Activated B cell treated with CpG ODN at 0.5 μM for 24 hours (primary cell): Measurements from ENCODE around the gene VWA8. TPM values are rescaled to one million over a fixed set of nuclear protein-coding genes. Genes with fewer than 3 reads are reported as not detected.

Experiments
- ATAC-seq: fragments of 200-7000 bp; cut with Tn5 transposase; one replicate; pipeline ENCODE4 v1.10.0; 2021; ENCODE audit warnings: low read depth, mild to moderate bottlenecking, moderate library complexity
- CTCF ChIA-PET: fragments of 350-600 bp; sonication (Branson Sonifier 250); formaldehyde crosslinking; loops from one replicate; lab custom pipeline; 2021; ENCODE audit warnings: antibody characterized with exemption; lab: Charles Lee
- POLR2A ChIA-PET: fragments of 350-600 bp; sonication (Branson Sonifier 250); formaldehyde crosslinking; loops from one replicate; lab custom pipeline; 2021; ENCODE audit warnings: antibody characterized with exemption; lab: Charles Lee
- DNase-seq: peaks from one replicate; pipeline ENCODE4 v3.0.0; 2022
- H3K27ac Mint-ChIP-seq: one replicate; pipeline ENCODE4 v1.8.0; 2020; ENCODE audit warnings: mixed read lengths
- H3K27me3 Mint-ChIP-seq: one replicate; pipeline ENCODE4 v1.8.0; 2021; ENCODE audit warnings: mixed read lengths
- H3K36me3 Mint-ChIP-seq: one replicate; pipeline ENCODE4 v1.8.0; 2021; ENCODE audit warnings: low read depth, mixed read lengths
- H3K4me1 Mint-ChIP-seq: one replicate; pipeline ENCODE4 v1.8.0; 2021; ENCODE audit warnings: mixed read lengths
- H3K4me3 Mint-ChIP-seq: one replicate; pipeline ENCODE4 v1.8.0; 2020; ENCODE audit warnings: mild to moderate bottlenecking, mixed read lengths
- H3K9me3 Mint-ChIP-seq: one replicate; pipeline ENCODE4 v1.8.0; 2020; ENCODE audit warnings: mixed read lengths
- CTCF ChIP-seq: fragments of 200-600 bp; IDR thresholded peaks from one replicate; pipeline ENCODE4 v1.8.0; 2022; ENCODE audit warnings: antibody characterized with exemption, mild to moderate bottlenecking
- intact Hi-C: fragments of 100-400 bp; cut with micrococcal nuclease; formaldehyde crosslinking; loops from one replicate; pipeline ENCODE4 v1.15.1; 2024
- total RNA-seq: library from RNA; stranded (reverse); gene quantifications from 2 replicates; pipeline ENCODE4 v1.2.3, GENCODE V29; 2022

VWA8 gene
- total RNA-seq, 1 donor from 2014 or later: 21.7 TPM

DNA sequence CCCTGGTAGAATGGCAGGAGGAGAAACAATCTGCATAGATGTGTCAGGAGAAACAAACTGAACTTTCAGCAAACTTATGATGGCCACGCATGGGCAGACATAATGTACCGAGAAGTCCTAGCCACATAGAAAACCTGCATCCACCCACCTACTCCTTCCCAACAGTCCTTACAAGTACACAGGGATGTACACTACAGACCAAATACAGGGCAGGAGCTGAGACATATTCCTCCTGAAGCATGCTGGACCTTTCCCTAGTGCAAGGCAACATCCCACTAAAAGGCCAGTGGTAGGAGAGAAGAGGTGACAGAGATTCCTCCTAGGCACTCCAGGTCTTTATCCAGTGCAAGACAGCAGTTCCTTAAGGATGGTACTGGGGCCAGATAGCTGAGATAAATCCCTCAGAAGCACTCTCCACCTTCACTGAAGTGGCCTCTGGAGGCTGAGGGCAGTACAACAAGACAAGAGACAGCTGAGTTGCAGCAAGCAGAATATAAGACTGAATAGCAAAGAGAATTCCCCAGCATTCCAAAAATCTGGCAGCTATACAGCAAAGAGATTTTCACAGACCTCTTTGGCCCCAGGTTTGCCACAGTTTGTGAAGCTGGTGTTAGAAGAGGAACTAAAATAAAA is 18.3 kb downstream of the VWA8 start:
- DNase-seq: no peak
- no peak overlapping the region for H3K27ac Mint-ChIP-seq
- H3K4me3 Mint-ChIP-seq: no peak overlapping the region
- intact Hi-C loops: no loop called here
- H3K4me1 Mint-ChIP-seq: no peaks in the 10 kb centered on the region
- no peak for TF ChIP-seq CTCF
- ChIA-PET POLR2A (no interaction called here), CTCF (no interaction called here)
- no peaks in the 10 kb centered on the region for H3K27me3 Mint-ChIP-seq
- peaks cover 38% of the 10 kb centered on the region for H3K36me3 Mint-ChIP-seq
- no peak for ATAC-seq
- peaks cover 19% of the 10 kb centered on the region for H3K9me3 Mint-ChIP-seq

DNA sequence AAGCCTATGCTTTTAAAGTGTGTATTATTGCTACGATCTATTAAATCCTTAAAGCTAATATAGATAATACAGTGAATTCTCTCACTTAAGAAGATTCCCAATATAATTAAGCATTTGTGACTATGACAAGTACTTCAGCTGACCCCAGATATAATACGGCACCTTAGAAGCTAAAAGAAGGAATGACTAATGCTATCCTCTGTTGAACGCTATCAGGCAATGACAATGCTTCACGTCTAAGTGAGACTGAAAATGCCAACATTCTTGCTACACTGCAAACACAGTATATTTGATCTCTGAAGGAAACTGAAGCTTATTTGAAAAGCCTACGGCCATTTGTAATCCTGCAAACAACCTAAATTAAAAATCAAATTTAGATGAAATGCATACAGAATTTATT is 19.7 kb downstream of the VWA8 start:
- intact Hi-C loops: no loop called here
- ChIA-PET POLR2A (no interaction called here), CTCF (interaction anchor here (0.6 kb wide), 1 partner anchor 65 kb away, joined by 3 read pairs; no protein-coding TSS in a partner anchor)
- peaks cover 10% of the 10 kb centered on the region for H3K9me3 Mint-ChIP-seq
- H3K36me3 Mint-ChIP-seq: peaks cover 35% of the 10 kb centered on the region
- DNase-seq (no peak), ATAC-seq (no peak)
- no peak for TF ChIP-seq CTCF
- no peak overlapping the region for H3K27ac Mint-ChIP-seq
- no peak overlapping the region for H3K4me3 Mint-ChIP-seq
- no peaks in the 10 kb centered on the region for H3K4me1 Mint-ChIP-seq
- no peaks in the 10 kb centered on the region for H3K27me3 Mint-ChIP-seq

GRCh38 chr13:41939398-41939797 is 21.5 kb downstream of the VWA8 start:
- H3K36me3 Mint-ChIP-seq: peaks cover 27% of the 10 kb centered on the region
- no peaks in the 10 kb centered on the region for H3K4me1 Mint-ChIP-seq
- DNase-seq (no peak), ATAC-seq (no peak)
- POLR2A ChIA-PET: no interaction called here
- CTCF ChIA-PET: no interaction called here
- TF ChIP-seq CTCF: no peak
- no peaks in the 10 kb centered on the region for H3K27me3 Mint-ChIP-seq
- no peak overlapping the region for H3K4me3 Mint-ChIP-seq
- no peaks in the 10 kb centered on the region for H3K9me3 Mint-ChIP-seq
- no peak overlapping the region for H3K27ac Mint-ChIP-seq
- intact Hi-C loops: no loop called here

DNA sequence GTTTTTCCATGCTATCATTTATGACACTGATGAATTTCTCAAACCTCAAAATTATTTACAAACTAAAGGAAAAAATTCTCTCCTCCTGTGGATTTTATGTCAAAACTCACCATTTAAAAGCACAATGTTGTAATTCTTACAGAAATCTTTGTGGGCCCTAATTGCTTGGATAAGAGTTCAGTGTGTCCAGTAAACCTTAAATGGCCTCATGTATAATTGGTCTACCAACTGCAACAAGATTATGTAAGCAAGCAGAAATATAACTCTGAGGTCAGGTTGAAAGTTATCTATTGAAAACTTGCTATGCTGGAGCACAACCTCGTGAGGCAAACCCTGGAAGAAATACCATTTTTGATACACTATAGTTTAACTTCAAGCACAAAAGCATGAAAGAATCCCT is 22.0 kb downstream of the VWA8 start:
- ATAC-seq: no peak
- H3K36me3 Mint-ChIP-seq: peaks cover 31% of the 10 kb centered on the region
- no peak for TF ChIP-seq CTCF
- ChIA-PET CTCF (no interaction called here), POLR2A (no interaction called here)
- H3K9me3 Mint-ChIP-seq: no peaks in the 10 kb centered on the region
- H3K4me1 Mint-ChIP-seq: no peaks in the 10 kb centered on the region
- H3K27ac Mint-ChIP-seq: no peak overlapping the region
- no peak overlapping the region for H3K4me3 Mint-ChIP-seq
- H3K27me3 Mint-ChIP-seq: no peaks in the 10 kb centered on the region
- intact Hi-C loops: no loop called here
- DNase-seq: no peak

GRCh38 chr13:41937388-41937787 is 23.5 kb downstream of the VWA8 start:
- DNase-seq (no peak), ATAC-seq (no peak)
- Mint-ChIP-seq H3K4me1 (no peaks in the 10 kb centered on the region), H3K9me3 (peaks cover 3% of the 10 kb centered on the region), H3K27me3 (no peaks in the 10 kb centered on the region), H3K4me3 (no peak overlapping the region), H3K36me3 (peaks cover 33% of the 10 kb centered on the region), H3K27ac (no peak overlapping the region)
- intact Hi-C loops: no loop called here
- ChIA-PET POLR2A (no interaction called here), CTCF (no interaction called here)
- TF ChIP-seq CTCF: no peak
